Suprapubic skin (tissue), 4 donors: Measurements from ENCODE around the gene CYP39A1. TPM values are rescaled to one million over a fixed set of nuclear protein-coding genes. Genes with fewer than 3 reads are reported as not detected.
"Not testable (repeated sequence)": the region's sequence is repeated elsewhere in the genome, so short reads cannot be mapped to it uniquely, and the experiment has no call there.

Experiments
- DNase-seq, 2 donors: peaks; one replicate each; pipeline ENCODE4 v3.0.0-alpha.2; 2019; ENCODE audit warnings: low spot score in 2 of 2
- H3K27ac ChIP-seq: fragments of 200-600 bp; sonication (generic); one replicate; pipeline ENCODE4 v1.5.1; 2019
- H3K27me3 ChIP-seq: fragments of 200-600 bp; sonication (generic); one replicate; pipeline ENCODE4 v1.5.1; 2019
- H3K36me3 ChIP-seq: fragments of 200-600 bp; sonication (generic); one replicate; pipeline ENCODE4 v1.5.1; 2019
- H3K4me1 ChIP-seq: fragments of 200-600 bp; sonication (generic); one replicate; pipeline ENCODE4 v1.5.1; 2019
- H3K4me3 ChIP-seq: fragments of 200-600 bp; sonication (generic); one replicate; pipeline ENCODE4 v1.5.1; 2019; ENCODE audit warnings: mild to moderate bottlenecking
- H3K9me3 ChIP-seq: fragments of 200-600 bp; sonication (generic); one replicate; pipeline ENCODE4 v1.5.1; 2019
- CTCF ChIP-seq, 2 donors: fragments of 200-600 bp in 1 of 2; fragments of 450-650 bp in 1 of 2; sonication (generic) in 1 of 2; IDR thresholded peaks; one replicate each; pipeline ENCODE4 v1.5.1; 2016 to 2019; ENCODE audit warnings: antibody characterized with exemption in 2 of 2, mild to moderate bottlenecking in 1 of 2, moderate library complexity in 1 of 2
- EP300 ChIP-seq: sonication (generic); formaldehyde crosslinking; IDR thresholded peaks from one replicate; pipeline ENCODE4 v1.6.1; 2017; ENCODE audit warnings: antibody characterized with exemption
- POLR2A ChIP-seq, 2 donors: fragments of 450-650 bp; IDR thresholded peaks; one replicate each; pipeline ENCODE4 v1.6.1; 2017; ENCODE audit warnings: antibody characterized with exemption in 2 of 2, mild to moderate bottlenecking in 2 of 2, moderate library complexity in 2 of 2
- POLR2AphosphoS5 ChIP-seq, 3 donors: sonication (generic); formaldehyde crosslinking; IDR thresholded peaks; one replicate each; pipeline ENCODE4 v1.6.1; 2017; ENCODE audit warnings: antibody characterized with exemption in 3 of 3
- WGBS: methylation state at CpG from one replicate; pipeline ENCODE4 v1.1.5; 2018; 5-methylcytosine and 5-hydroxymethylcytosine counted together
- total RNA-seq, 4 donors: library from RNA; depleted of rRNA; stranded (reverse); fragments of >200 nt; gene quantifications; one replicate each; pipeline ENCODE4 v1.1.0, GENCODE V29; 2016

CYP39A1 gene
- total RNA-seq, 4 donors from 2014 or later = 20.0 to 46.4 (median 33.1) TPM

DNA sequence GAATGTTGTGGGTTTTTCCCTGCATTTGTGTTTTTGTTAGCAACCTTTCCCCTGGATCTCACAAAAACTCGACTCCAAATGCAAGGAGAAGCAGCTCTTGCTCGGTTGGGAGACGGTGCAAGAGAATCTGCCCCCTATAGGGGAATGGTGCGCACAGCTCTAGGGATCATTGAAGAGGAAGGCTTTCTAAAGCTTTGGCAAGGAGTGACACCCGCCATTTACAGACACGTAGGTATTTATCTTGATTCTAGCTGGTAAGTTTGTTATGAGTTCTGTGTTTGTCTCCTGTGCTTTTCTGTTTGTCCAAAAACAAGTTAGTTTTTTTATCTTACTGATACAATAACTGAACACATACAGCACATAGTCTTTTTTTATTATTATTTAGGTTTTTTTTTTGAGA lies 3.2 kb upstream of the CYP39A1 start:
- Histone ChIP-seq H3K4me3 (no peak overlapping the region), H3K36me3 (peaks cover 3% of the 10 kb centered on the region), H3K4me1 (peaks cover 21% of the 10 kb centered on the region), H3K27me3 (no peaks in the 10 kb centered on the region), H3K27ac (no peak overlapping the region), H3K9me3 (no peaks in the 10 kb centered on the region)
- DNase-seq = no peak
- TF ChIP-seq POLR2A (IDR thresholded peaks at IDR 0.05) (no peak), POLR2AphosphoS5 (IDR thresholded peaks at IDR 0.05) (no peak), CTCF (IDR thresholded peaks at IDR 0.05) (no peak), EP300 (no peak)
- WGBS = 81% methylated on average over 6 of the region's 6 CpGs

DNA sequence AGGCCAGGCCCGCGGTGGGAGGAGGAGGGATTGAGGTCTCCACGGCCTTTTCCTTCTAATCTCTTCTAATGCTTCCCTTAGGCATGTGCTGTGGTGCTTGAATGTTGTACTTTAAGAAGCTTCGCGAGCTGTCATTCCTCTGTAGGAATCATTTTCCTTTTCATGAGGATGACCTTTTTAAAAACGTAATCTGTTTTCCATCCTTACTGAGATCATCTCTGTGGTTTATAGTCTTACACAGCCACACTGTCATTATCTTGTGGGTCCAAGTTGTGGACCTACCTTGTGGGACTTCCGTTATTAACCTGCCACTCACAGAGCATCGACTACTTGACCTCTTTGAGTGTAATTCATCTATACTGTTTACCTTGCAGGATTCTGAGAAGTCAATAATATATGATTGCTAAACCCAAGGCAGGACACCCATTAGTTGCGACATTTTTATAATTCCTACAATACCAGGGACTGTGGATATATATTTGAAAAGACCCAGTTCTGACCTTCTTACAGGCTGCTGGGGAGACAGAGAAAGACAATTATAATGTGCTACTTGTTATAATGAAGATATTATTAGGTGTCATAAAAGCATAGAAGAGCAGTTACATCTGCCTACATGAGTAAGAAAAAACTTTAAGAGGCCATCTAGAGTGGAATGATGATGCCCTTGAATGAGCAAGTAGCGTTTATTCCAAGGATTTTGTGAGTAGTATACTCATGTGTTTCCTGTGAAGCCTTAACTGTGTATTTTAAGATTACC lies 999 bp upstream of the CYP39A1 start:
- H3K4me3 ChIP-seq = peak overlapping the region; percentile 91
- H3K9me3 ChIP-seq = no peaks in the 10 kb centered on the region
- H3K27me3 ChIP-seq = no peaks in the 10 kb centered on the region
- no peaks in the 10 kb centered on the region for H3K36me3 ChIP-seq
- peaks cover 25% of the 10 kb centered on the region for H3K4me1 ChIP-seq
- H3K27ac ChIP-seq = peak overlapping the region; percentile 87
- DNase-seq = no peak
- no peak for TF ChIP-seq POLR2AphosphoS5 (IDR thresholded peaks at IDR 0.05)
- TF ChIP-seq POLR2A (IDR thresholded peaks at IDR 0.05) = no peak
- no peak for TF ChIP-seq EP300
- no peak for TF ChIP-seq CTCF (IDR thresholded peaks at IDR 0.05)
- WGBS = 28% methylated on average over 10 of the region's 10 CpGs

- H3K27me3 ChIP-seq = no peaks in the 10 kb centered on the region
- peak overlapping the region; percentile 87 for H3K27ac ChIP-seq
- H3K9me3 ChIP-seq = no peaks in the 10 kb centered on the region
- DNase-seq = no peak
- H3K4me1 ChIP-seq = peaks cover 25% of the 10 kb centered on the region
- peak overlapping the region; percentile 91 for H3K4me3 ChIP-seq
- no peaks in the 10 kb centered on the region for H3K36me3 ChIP-seq
- 5% methylated on average over 6 of the region's 6 CpGs for WGBS
- TF ChIP-seq POLR2AphosphoS5 (IDR thresholded peaks at IDR 0.05) (no peak), EP300 (no peak), CTCF (IDR thresholded peaks at IDR 0.05) (no peak), POLR2A (IDR thresholded peaks at IDR 0.05) (no peak)
These were observed 401 bp downstream of the CYP39A1 start for GRCh38 chr6:46652232-46652602.

DNA sequence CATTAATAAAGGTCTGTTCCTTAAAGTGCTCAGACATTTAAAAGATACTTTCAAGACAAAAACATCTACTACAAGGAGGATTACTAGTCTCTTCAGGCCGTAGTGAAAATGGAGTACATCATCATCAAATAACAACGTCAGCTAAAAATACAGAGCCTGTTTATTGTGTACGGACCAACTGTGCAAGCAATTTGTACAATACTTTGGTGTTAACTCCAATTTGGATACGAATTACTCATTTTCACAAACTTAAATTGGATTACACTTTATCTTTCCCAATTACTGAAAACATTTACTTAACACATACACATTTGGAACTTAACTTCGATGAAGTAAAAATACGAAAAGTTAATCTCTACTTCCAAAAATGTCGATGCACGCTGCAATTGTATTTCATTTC lies 802 bp downstream of the CYP39A1 start:
- Histone ChIP-seq H3K4me1 (peaks cover 25% of the 10 kb centered on the region), H3K27ac (peak overlapping the region; percentile 87), H3K4me3 (peak overlapping the region; percentile 91), H3K36me3 (no peaks in the 10 kb centered on the region), H3K9me3 (no peaks in the 10 kb centered on the region), H3K27me3 (no peaks in the 10 kb centered on the region)
- WGBS = 19% methylated on average over 8 of the region's 8 CpGs
- DNase-seq = no peak
- TF ChIP-seq EP300 (no peak), POLR2AphosphoS5 (IDR thresholded peaks at IDR 0.05) (no peak)

- DNase-seq = no peak
- Histone ChIP-seq H3K27ac (no peak overlapping the region), H3K4me1 (peaks cover 25% of the 10 kb centered on the region), H3K4me3 (peak overlapping the region; percentile 91), H3K9me3 (no peaks in the 10 kb centered on the region), H3K36me3 (no peaks in the 10 kb centered on the region), H3K27me3 (no peaks in the 10 kb centered on the region)
- TF ChIP-seq POLR2AphosphoS5 (IDR thresholded peaks at IDR 0.05) (no peak), POLR2A (IDR thresholded peaks at IDR 0.05) (no peak)
- 56% methylated on average over 1 of the region's 1 CpG for WGBS
These were observed 1.6 kb downstream of the CYP39A1 start for GRCh38 chr6:46651006-46651405.

DNA sequence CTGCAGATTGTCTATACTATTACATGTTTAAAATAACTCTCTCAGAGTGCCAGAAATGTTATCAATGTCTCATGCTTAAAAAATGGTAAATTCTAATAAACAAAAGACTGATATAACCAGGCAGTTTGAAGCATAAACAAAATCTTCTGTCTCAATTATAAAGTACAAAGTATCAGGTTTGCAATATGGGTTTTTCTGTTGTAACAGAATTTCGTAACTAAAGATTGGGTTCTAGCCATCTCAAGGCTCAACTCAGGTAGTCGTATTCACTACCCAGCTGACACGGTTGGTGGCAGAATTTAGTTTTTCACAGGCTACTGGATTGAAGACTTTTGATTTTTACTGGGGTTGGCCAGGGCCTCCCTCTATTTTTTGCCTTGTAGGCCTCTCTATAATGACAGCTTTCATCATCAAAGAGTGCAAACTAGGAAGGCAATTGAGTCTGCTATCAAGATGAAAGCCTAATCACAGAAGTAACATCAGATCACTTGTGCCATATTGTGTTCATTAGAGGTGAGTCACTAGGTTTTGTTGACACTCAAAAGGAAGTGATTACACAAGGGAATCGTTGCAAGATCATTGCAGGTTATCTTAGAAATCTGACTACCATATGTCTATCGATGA lies 3.6 kb downstream of the CYP39A1 start:
- Histone ChIP-seq H3K27me3 (no peaks in the 10 kb centered on the region), H3K9me3 (no peaks in the 10 kb centered on the region), H3K4me1 (peaks cover 20% of the 10 kb centered on the region), H3K4me3 (no peak overlapping the region), H3K27ac (peak overlapping the region; percentile 27), H3K36me3 (no peaks in the 10 kb centered on the region)
- WGBS = 57% methylated on average over 5 of the region's 5 CpGs
- no peak for DNase-seq
- TF ChIP-seq POLR2A (IDR thresholded peaks at IDR 0.05) (no peak), EP300 (no peak), CTCF (IDR thresholded peaks at IDR 0.05) (no peak)

DNA sequence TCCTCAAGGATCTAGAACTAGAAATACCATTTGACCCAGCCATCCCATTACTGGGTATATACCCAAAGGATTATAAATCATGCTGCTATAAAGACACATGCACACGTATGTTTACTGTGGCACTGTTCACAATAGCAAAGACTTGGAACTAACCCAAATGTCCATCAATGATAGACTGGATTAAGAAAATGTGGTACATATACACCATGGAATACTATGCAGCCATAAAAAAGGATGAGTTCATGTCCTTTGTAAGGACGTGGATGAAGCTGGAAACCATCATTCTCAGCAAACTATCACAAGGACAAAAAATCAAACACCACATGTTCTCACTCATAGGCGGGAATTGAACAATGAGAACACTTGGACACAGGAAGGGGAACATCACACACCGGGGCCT lies 4.5 kb downstream of the CYP39A1 start:
- H3K36me3 ChIP-seq, H3K27ac ChIP-seq, H3K27me3 ChIP-seq, DNase-seq, H3K4me3 ChIP-seq, H3K9me3 ChIP-seq: not testable (repeated sequence)
- peaks cover 14% of the 10 kb centered on the region for H3K4me1 ChIP-seq
- 85% methylated on average over 3 of the region's 4 CpGs for WGBS
